ENCODE data around the gene HDGFL3.

DNA sequence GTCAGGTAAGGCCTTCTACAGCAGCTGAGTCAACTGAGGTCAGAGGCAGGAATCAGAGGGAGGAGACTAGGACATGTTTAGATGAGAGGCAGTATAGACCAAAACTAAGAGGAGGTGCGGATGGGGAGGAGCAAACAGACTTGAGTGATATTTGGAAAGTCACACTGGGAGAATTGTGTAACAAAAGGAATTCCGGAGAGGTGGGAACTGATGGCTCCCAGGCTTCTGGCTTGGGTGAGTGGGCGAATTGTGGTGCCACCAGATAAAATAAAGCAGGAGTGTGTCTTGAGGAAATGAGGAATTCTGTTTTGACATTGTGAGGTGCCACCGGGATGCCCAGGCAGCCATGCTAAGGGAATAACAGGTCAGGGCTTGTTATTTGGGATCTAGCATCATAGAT is 103.5 kb downstream of the HDGFL3 start:
- peak in 1 of 2 donors; percentile 14 for TF ChIP-seq POLR2AphosphoS5 (IDR thresholded peaks at IDR 0.05)
- TF ChIP-seq, protein P1, sequence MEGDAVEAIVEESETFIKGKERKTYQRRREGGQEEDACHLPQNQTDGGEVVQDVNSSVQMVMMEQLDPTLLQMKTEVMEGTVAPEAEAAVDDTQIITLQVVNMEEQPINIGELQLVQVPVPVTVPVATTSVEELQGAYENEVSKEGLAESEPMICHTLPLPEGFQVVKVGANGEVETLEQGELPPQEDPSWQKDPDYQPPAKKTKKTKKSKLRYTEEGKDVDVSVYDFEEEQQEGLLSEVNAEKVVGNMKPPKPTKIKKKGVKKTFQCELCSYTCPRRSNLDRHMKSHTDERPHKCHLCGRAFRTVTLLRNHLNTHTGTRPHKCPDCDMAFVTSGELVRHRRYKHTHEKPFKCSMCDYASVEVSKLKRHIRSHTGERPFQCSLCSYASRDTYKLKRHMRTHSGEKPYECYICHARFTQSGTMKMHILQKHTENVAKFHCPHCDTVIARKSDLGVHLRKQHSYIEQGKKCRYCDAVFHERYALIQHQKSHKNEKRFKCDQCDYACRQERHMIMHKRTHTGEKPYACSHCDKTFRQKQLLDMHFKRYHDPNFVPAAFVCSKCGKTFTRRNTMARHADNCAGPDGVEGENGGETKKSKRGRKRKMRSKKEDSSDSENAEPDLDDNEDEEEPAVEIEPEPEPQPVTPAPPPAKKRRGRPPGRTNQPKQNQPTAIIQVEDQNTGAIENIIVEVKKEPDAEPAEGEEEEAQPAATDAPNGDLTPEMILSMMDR (IDR thresholded peaks at IDR 0.05), result no peak
- no peak for TF ChIP-seq POLR2A (IDR thresholded peaks at IDR 0.05)
- no peak for TF ChIP-seq EP300 (IDR thresholded peaks at IDR 0.05)
